Stimulated activated CD8-positive, alpha-beta memory T cell treated with anti-CD3 and anti-CD28 coated beads, Interleukin-4, amount 100 ng/mL, for 4 hours (primary cell): ENCODE measurements around the gene RBBP8.

Experiments used
- DNase-seq, 2 donors: peaks; one replicate each; pipeline ENCODE4 v3.0.0-alpha.2; 2020; ENCODE audit warnings: low read depth in 2 of 2, low spot score in 1 of 2

Gene RBBP8

GRCh38 chr18:23059541-23060465 is 126.7 kb downstream of the RBBP8 start:
- no peak for DNase-seq

DNA sequence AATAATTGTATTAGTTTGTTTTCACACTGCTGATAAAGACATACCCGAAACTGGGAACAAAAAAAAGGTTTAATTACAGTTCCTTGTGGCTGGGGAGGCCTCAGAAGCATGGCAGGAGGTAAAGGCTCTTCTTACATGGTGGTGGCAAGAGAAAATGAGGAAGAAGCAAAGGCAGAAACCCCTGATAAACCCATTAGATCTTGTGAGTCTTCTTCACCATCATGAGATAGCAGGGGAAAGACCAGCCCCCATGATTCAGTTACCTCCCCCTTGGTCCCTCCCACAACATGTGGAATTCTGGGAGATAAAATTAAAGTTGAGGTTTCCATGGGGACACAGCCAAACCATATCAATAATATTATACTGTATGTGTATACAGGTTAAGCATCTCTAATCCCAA is 128.9 kb downstream of the RBBP8 start:
- no peak for DNase-seq

GRCh38 chr18:23063502-23063901 is 130.4 kb downstream of the RBBP8 start:
- DNase-seq = no peak

DNA sequence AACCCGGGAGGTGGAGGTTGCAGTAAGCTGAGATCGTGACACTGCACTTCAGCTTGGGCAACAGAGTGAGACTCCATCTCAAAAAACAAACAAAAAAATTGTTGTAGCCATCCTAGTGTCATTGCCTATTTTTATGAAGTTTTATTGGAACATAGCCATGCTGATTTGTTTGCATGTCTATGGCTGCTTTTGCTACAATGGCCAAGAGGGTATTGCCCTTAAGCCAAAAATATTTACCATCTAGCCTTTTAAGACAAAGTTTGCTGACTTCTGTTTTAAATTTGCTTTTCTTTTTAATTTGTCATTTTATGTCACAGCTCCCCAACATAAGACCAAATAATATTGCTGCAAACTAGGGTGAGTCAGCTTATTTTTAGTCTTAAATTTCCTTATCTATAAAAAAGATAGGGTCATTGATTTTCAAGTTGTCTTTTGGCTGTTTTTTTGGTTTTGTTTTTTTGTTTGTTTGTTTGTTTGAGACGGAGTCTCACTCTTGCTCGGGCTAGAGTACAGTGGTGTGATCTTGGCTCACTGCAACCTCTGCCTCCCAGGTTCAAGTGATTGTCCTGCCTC is 132.2 kb downstream of the RBBP8 start:
- no peak for DNase-seq

- no peak for DNase-seq
Observed at GRCh38 chr18:23066060-23066459, 132.9 kb downstream of the RBBP8 start.

DNA sequence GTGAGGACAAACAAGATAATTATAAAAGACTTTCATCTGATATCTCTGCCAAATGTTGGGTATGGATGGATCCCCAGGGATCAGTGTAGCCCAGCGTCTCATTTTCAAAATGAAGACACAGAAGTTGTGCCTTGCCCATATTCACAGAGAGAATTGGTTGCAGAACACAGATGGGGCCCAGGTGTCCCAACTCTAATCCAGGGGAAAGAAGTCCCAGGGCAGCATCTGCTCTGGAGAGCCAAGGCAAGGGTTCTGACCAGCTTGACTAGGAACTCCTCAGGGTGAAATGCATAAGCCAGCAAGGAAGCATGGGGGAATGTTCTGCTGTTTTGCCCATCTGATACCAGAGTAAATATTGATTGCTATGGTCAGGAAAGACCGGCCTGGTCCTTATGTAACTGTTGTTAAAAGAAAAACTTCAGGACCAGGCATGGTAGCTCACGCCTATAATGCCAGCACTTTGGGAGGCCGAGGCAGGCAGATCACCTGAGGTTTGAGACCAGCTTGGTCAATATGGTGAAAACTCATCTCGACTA is 133.4 kb downstream of the RBBP8 start:
- no peak for DNase-seq

DNA sequence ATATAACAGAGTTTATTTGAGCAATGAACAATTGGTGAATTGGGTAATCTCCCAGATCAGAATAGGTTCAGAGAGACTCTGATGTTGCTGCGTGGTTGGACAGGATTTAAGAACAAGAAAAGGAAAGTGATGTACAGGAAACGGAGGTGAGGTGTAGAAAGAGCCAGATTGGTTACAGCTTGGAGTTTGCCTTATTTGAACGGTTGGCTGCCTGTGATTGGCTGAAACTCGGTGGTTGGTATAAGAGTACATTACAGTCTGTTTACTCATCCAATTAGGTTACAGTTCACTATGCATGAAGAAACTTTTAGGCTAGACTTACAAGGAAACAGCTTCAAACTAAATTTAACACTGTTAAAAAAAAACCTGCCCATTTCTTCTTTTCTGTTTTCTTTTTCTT is 134.1 kb downstream of the RBBP8 start:
- DNase-seq = no peak

- no peak for DNase-seq
Observed at GRCh38 chr18:23068011-23068410, 134.9 kb downstream of the RBBP8 start.

DNA sequence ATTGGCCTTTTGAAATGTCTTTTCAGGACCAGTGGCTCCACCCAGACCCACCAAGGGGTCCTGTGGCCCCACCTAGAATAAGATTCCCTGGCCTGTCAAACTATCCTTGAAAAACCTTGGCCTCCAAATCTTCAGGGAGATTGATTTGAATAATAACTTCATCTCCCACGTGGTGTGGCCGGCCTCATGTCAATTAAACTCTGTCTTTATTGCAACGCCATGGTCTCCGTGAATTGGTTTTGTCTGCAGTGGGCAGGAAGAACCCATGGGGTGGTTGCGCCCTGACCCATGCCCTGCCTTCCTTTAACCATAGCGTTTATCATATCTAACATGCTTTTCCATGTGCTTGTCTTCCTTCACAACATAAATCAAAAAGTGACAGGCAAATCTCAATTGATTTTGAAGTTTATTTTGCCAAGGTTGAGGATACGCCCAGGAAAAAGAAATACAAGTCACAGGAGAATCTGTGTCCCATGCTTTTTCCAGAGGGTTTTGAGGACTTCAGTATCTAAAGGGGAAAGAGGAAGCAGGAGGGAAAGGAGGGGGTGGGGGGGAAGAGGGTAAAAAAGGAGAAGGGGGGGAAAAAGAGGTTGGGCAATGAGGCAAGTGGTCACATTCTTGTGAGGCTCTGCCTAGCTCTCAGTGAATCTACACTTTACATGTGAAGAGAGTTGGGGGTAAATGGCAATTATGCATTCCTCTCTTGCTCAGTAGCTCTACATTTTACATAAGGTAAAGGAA is 135.6 kb downstream of the RBBP8 start:
- DNase-seq = no peak

- DNase-seq = peak in 1 of 2 donors; percentile 13
Observed at GRCh38 chr18:23069481-23069880, 136.4 kb downstream of the RBBP8 start.

DNA sequence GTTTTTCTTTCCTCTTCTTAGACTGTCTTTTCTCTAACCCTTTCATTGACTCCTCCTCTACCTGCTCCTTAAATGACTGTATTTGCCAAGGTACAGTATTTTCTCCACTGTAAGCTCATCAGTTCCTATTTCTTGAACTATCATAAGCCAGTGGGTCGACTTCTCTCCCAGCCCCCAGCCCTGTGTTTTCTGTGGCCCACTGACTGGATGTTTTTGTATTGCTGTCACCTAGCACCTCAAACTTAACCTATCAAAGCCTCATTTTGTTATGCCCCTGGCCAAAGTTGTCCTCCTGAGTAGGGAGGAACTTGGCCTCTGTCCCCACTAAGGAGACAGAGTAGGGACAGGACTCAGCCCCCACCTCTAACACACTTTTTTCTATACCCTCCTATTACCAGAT is 136.8 kb downstream of the RBBP8 start:
- DNase-seq = no peak

DNA sequence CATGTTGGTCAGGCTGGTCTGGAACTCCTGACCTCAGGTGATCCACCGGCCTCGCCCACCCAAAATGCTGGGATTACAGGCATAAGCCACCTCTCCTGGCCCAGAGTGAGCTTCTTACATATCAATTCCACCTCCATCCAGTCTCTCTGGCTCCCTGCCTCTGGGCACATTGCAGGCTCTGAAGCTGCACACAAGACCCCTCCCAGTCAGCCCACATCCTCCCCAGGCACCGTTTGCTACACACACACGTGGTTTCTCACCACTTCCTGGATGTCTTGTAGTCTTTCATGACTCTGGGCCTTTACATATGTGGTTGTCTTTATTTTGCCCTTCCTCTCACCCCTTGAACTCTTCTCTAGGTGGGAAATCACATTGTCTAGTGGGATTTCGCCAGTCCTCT is 138.2 kb downstream of the RBBP8 start:
- DNase-seq = peak; percentile 55 to 68

DNA sequence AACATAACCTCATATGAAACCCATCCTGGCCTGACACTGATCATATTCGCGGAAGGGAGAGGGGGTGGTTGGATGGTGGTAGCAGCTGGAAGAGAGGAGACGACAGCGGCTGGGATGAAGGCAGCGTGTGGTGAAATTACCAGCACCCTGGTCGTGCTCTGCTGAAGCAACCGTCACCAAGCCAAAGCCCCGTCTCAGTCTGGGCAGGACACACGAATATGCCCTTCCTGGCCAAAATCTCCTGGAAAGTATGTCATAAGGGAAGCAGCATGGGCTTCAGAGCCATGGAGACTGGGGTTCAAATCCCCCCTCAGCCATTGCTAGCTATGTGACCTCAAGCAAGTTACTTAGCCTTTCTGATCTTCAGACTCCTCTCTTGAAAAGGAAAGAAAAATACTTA is 139.0 kb downstream of the RBBP8 start:
- DNase-seq = no peak

DNA sequence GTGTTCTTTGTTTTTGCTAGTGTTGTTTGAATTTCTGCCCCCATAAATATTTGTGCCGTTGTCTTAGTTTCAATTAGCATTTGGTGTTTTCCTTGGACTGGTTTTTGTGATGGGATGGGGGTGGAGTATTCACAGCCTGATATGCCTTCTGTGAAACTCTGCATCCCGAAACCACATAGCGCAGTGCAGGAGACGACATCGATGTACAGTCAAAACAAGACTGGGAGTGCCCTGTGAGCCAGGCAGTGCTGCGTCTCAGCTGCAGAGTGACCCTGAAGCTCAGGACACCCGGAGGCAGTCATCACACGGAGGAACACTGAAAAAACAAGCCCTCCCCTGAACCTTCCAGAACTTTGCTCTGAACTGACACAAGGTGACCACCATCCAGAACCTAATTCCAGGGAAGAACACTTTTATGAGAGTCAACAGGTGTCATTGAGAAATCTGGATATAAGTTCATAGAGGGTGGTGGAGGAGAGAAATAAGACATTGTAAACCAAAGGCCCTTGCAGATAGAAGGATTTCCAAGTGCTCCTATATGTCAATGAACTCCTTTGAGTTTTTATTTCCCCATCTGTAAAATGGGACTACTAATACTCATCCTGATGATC is 141.0 kb downstream of the RBBP8 start:
- DNase-seq = no peak
